ENCODE data around the gene KXD1.

KXD1 gene

GRCh38 chr19:18616023-18616422, 58.4 kb downstream of the KXD1 start:
- DNase-seq (ENCODE audit: low spot score), result no peak

- no peak for DNase-seq (ENCODE audit: low spot score)
These were observed 59.9 kb downstream of the KXD1 start for GRCh38 chr19:18617562-18617961.

- no peak for DNase-seq (ENCODE audit: low spot score)
These were observed 60.6 kb downstream of the KXD1 start for GRCh38 chr19:18618236-18618635.

All from CD4-positive, alpha-beta T cell treated with Interleukin-15 for 4 hours (primary cell).